Glutamatergic neuron (in vitro differentiated cells): ENCODE results near the gene C17orf100. TPM values are rescaled to one million over a fixed set of nuclear protein-coding genes. Genes with fewer than 3 reads are reported as not detected.
"Not testable (repeated sequence)": the region's sequence is repeated elsewhere in the genome, so short reads cannot be mapped to it uniquely, and the experiment has no call there.

Source experiments
- DNase-seq: peaks from one replicate; pipeline ENCODE4 v3.0.0; 2022
- H3K27ac Mint-ChIP-seq: one replicate; pipeline ENCODE4 v1.8.0; 2020; ENCODE audit warnings: mild to moderate bottlenecking, mixed read lengths, inconsistent platforms; ENCODE audit not compliant: unreplicated experiment
- H3K27me3 Mint-ChIP-seq: one replicate; pipeline ENCODE4 v1.8.0; 2020; ENCODE audit warnings: mild to moderate bottlenecking, moderate library complexity, mixed read lengths, inconsistent platforms; ENCODE audit not compliant: unreplicated experiment
- H3K36me3 Mint-ChIP-seq: one replicate; pipeline ENCODE4 v1.8.0; 2020; ENCODE audit warnings: mild to moderate bottlenecking, mixed read lengths, inconsistent platforms; ENCODE audit not compliant: unreplicated experiment
- H3K4me1 Mint-ChIP-seq: one replicate; pipeline ENCODE4 v1.8.0; 2020; ENCODE audit warnings: mild to moderate bottlenecking, low read depth, mixed read lengths, inconsistent platforms; ENCODE audit not compliant: unreplicated experiment
- H3K4me3 Mint-ChIP-seq: one replicate; pipeline ENCODE4 v1.8.0; 2020; ENCODE audit warnings: mild to moderate bottlenecking, mixed read lengths, inconsistent platforms; ENCODE audit not compliant: unreplicated experiment
- H3K9me3 Mint-ChIP-seq: one replicate; pipeline ENCODE4 v1.8.0; 2020; ENCODE audit warnings: mild to moderate bottlenecking, moderate library complexity, mixed read lengths, inconsistent platforms; ENCODE audit not compliant: unreplicated experiment
- total RNA-seq: library from RNA; stranded (reverse); fragmentation: NEBNext Ultra II Directional; extraction: Animal tissue kit (Norgen Biotek cat#: 25700); gene quantifications from one replicate; pipeline ENCODE4 v1.2.1, GENCODE V29; 2021; ENCODE audit not compliant: unreplicated experiment
- TF ChIP-seq, protein P1 (sequence below): fragments of 200-600 bp; sonication (generic); IDR thresholded peaks from one replicate; pipeline ENCODE4 v1.5.0; 2021; ENCODE audit not compliant: partially characterized antibody, unreplicated experiment

The C17orf100 gene
- total RNA-seq, 1 donor from 2014 or later, result 4.6 TPM

DNA sequence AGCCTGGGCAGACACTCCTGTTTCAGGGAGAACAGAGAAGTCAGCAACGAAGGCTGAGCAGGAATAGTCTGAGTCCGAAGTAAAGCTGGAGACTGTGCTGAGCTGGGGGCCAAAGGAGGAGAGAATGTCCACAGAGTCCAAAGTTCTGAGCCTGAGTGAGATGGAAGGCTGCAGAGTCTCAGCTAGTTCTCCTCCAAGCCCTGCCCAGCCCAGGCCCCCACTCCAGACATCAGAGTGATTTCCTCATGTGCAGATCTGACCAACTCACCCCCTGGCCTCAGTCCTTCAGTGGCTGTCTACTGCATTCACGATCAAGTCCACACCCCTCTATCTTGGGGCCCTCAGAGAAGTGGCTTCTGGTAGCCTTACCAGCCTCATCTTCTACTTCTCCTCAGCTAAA lies 40.0 kb downstream of the C17orf100 start:
- peaks cover 11% of the 10 kb centered on the region for H3K27me3 Mint-ChIP-seq
- TF ChIP-seq, protein P1, sequence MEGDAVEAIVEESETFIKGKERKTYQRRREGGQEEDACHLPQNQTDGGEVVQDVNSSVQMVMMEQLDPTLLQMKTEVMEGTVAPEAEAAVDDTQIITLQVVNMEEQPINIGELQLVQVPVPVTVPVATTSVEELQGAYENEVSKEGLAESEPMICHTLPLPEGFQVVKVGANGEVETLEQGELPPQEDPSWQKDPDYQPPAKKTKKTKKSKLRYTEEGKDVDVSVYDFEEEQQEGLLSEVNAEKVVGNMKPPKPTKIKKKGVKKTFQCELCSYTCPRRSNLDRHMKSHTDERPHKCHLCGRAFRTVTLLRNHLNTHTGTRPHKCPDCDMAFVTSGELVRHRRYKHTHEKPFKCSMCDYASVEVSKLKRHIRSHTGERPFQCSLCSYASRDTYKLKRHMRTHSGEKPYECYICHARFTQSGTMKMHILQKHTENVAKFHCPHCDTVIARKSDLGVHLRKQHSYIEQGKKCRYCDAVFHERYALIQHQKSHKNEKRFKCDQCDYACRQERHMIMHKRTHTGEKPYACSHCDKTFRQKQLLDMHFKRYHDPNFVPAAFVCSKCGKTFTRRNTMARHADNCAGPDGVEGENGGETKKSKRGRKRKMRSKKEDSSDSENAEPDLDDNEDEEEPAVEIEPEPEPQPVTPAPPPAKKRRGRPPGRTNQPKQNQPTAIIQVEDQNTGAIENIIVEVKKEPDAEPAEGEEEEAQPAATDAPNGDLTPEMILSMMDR, result no peak
- no peaks in the 10 kb centered on the region for H3K4me1 Mint-ChIP-seq
- no peak for DNase-seq
- H3K36me3 Mint-ChIP-seq, result no peaks in the 10 kb centered on the region
- no peaks in the 10 kb centered on the region for H3K9me3 Mint-ChIP-seq
- H3K27ac Mint-ChIP-seq, result no peak overlapping the region
- no peak overlapping the region for H3K4me3 Mint-ChIP-seq

DNA sequence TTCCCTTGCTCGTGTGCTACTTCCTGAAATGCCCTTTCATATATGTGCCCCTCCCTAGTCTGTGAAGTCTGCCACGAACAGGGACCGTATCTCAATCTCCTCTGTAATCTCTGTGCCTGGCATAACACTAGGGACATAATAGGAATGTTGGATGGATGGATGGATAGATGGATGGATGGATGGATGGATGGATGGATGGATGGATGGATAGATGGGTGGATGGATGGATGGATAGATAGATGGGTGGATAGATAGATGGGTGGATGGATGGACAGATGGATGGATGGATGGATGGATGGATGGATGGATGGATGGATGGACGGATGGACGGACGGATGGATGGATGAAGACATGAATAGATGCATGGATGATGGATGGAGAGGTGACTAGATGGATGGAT lies 40.4 kb downstream of the C17orf100 start:
- H3K4me1 Mint-ChIP-seq, H3K36me3 Mint-ChIP-seq, H3K27me3 Mint-ChIP-seq, H3K9me3 Mint-ChIP-seq, DNase-seq, H3K27ac Mint-ChIP-seq, H3K4me3 Mint-ChIP-seq: not testable (repeated sequence)

DNA sequence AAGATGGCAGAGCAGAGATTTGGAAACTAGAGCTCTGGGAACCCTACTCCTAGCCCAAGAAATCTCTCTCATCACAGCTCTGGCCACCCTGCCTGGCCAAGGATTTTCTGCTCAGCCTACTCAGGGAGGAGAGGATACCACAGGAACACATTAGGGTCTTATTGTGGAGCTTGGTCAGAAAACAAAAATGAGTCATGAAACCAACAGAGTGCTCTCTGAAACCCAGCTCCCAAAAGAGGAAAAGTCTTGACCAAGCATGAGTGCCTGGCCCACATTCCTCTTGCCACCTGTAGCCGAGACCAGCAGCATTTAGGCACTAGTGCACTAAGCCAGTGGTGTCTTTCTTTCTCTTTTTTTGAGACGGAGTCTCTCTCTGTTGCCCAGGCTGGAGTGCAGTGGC lies 43.5 kb downstream of the C17orf100 start:
- no peaks in the 10 kb centered on the region for H3K9me3 Mint-ChIP-seq

DNA sequence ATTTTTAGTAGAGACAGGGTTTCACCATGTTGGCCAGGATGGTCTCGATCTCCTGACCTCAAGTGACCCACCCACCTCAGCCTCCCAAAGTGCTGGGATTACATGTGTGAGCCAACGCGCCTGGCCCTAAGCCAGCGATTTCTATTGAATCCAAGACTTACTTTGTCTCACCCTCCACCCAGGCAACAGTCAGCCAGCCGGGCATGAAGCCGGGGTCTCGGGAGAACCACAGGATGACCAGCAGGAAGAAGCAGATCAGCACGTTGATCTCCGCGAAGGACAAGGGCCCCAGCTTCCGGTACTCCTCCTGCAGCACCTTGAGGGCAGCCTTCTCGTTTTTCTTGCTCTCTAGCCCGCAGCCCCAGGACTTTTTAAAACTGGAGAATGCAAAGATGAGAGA lies 44.0 kb downstream of the C17orf100 start:
- Mint-ChIP-seq H3K27me3 (peaks cover 4% of the 10 kb centered on the region), H3K4me3 (no peak overlapping the region), H3K36me3 (no peaks in the 10 kb centered on the region), H3K4me1 (no peaks in the 10 kb centered on the region), H3K27ac (no peak overlapping the region), H3K9me3 (no peaks in the 10 kb centered on the region)
- DNase-seq, result no peak
- TF ChIP-seq, protein P1, result no peak

More for the DNA sequence above, 43.5 kb downstream of the C17orf100 start:
- Mint-ChIP-seq H3K27me3 (peaks cover 7% of the 10 kb centered on the region), H3K4me1 (no peaks in the 10 kb centered on the region), H3K27ac (no peak overlapping the region), H3K4me3 (no peak overlapping the region), H3K36me3 (no peaks in the 10 kb centered on the region)
- DNase-seq, result no peak
- TF ChIP-seq, protein P1, result no peak

DNA sequence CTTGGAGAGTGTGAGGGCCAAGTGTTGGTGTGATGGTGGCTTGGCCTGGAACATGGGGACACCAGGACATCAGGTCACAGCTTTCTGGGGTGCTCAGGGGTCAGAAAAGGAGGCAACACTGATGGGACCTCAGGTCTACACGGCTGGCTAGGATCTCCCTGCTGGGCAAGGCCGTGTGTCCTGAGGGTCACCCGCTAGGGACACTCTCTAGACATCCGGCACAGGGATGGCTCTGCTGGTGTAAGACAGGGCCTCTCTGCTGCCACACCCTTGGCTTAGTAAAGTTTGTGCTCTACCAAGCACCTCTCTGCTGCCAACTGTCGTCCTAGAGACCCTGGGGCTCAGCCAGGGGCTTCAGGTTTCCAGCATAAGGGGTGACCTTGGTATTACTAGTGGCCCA lies 45.3 kb downstream of the C17orf100 start:
- no peak for DNase-seq
- no peaks in the 10 kb centered on the region for H3K9me3 Mint-ChIP-seq
- H3K27me3 Mint-ChIP-seq, result peaks cover 4% of the 10 kb centered on the region
- no peak overlapping the region for H3K27ac Mint-ChIP-seq
- H3K4me1 Mint-ChIP-seq, result no peaks in the 10 kb centered on the region
- no peaks in the 10 kb centered on the region for H3K36me3 Mint-ChIP-seq
- TF ChIP-seq, protein P1, result no peak
- no peak overlapping the region for H3K4me3 Mint-ChIP-seq

DNA sequence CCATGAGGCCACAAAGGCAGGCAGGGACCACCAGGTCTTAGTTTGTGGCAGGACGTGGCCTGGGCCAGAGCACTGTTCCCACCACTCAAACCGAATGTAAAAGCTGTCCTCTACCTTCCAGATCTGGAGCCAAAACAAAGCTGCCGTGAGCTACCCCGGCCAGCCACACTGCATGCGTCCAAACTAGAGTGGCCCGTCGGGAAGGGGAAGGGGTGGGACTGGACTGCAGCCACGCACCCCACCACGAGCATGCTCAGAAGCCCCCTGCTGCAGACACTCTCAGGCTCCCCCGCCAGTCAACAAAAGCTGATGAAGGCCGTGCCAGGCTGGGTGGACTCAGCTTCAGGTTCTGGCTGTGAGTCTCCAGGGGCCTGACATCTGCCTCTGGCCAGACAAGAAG lies 46.4 kb downstream of the C17orf100 start:
- Mint-ChIP-seq H3K27me3 (peaks cover under 1% of the 10 kb centered on the region), H3K9me3 (no peaks in the 10 kb centered on the region), H3K4me3 (no peak overlapping the region), H3K4me1 (no peaks in the 10 kb centered on the region), H3K27ac (no peak overlapping the region), H3K36me3 (no peaks in the 10 kb centered on the region)
- TF ChIP-seq, protein P1, result no peak
- no peak for DNase-seq
